BE2C (cell line): ENCODE results near the gene ACTR5.

Experiments
- DNase-seq: peaks from one replicate; pipeline ENCODE4 v3.0.0-alpha.2; 2020
- H3K27me3 ChIP-seq: fragments of 250-450 bp; sonication (Bioruptor Pico); 2 replicates; pipeline ENCODE4 v1.5.1; 2020; ENCODE audit warnings: mild to moderate bottlenecking
- H3K36me3 ChIP-seq: fragments of 250-450 bp; sonication (Bioruptor Pico); 2 replicates; pipeline ENCODE4 v1.5.1; 2020; ENCODE audit warnings: mild to moderate bottlenecking
- H3K4me1 ChIP-seq: fragments of 250-450 bp; sonication (Bioruptor Pico); 2 replicates; pipeline ENCODE4 v1.5.1; 2020
- H3K4me3 ChIP-seq: 2 replicates; pipeline ENCODE4 v1.5.1; 2011; ENCODE audit warnings: low read depth, low read length
- H3K9me3 ChIP-seq: fragments of 250-450 bp; sonication (Bioruptor Pico); 2 replicates; pipeline ENCODE4 v1.5.1; 2020
- CTCF ChIP-seq: IDR thresholded peaks from 2 replicates; pipeline ENCODE4 v1.5.1; 2012; ENCODE audit warnings: mild to moderate bottlenecking, low read depth, low read length

ACTR5 gene

GRCh38 chr20:38728191-38728781 lies 20.0 kb upstream of the ACTR5 start:
- TF ChIP-seq CTCF, result no peak
- H3K36me3 ChIP-seq, result no peaks in the 10 kb centered on the region
- H3K4me3 ChIP-seq, result no peak overlapping the region
- no peak for DNase-seq
- peaks cover 3% of the 10 kb centered on the region; the same call in 1 of the 2 replicates for H3K9me3 ChIP-seq
- H3K4me1 ChIP-seq, result no peaks in the 10 kb centered on the region
- peaks cover 97% of the 10 kb centered on the region for H3K27me3 ChIP-seq

- Histone ChIP-seq H3K9me3 (peaks cover 3% of the 10 kb centered on the region; the same call in 1 of the 2 replicates), H3K4me1 (no peaks in the 10 kb centered on the region), H3K4me3 (no peak overlapping the region), H3K27me3 (peaks cover 97% of the 10 kb centered on the region), H3K36me3 (no peaks in the 10 kb centered on the region)
- TF ChIP-seq CTCF, result no peak
- DNase-seq, result no peak
Measured at GRCh38 chr20:38728911-38729642, 19.2 kb upstream of the ACTR5 start.

- Histone ChIP-seq H3K36me3 (no peaks in the 10 kb centered on the region), H3K4me3 (no peak overlapping the region), H3K9me3 (peaks cover 3% of the 10 kb centered on the region; the same call in 1 of the 2 replicates), H3K4me1 (no peaks in the 10 kb centered on the region), H3K27me3 (peaks cover 95% of the 10 kb centered on the region)
- TF ChIP-seq CTCF, result no peak
- DNase-seq, result no peak
Measured at GRCh38 chr20:38729767-38730166, 18.5 kb upstream of the ACTR5 start.

DNA sequence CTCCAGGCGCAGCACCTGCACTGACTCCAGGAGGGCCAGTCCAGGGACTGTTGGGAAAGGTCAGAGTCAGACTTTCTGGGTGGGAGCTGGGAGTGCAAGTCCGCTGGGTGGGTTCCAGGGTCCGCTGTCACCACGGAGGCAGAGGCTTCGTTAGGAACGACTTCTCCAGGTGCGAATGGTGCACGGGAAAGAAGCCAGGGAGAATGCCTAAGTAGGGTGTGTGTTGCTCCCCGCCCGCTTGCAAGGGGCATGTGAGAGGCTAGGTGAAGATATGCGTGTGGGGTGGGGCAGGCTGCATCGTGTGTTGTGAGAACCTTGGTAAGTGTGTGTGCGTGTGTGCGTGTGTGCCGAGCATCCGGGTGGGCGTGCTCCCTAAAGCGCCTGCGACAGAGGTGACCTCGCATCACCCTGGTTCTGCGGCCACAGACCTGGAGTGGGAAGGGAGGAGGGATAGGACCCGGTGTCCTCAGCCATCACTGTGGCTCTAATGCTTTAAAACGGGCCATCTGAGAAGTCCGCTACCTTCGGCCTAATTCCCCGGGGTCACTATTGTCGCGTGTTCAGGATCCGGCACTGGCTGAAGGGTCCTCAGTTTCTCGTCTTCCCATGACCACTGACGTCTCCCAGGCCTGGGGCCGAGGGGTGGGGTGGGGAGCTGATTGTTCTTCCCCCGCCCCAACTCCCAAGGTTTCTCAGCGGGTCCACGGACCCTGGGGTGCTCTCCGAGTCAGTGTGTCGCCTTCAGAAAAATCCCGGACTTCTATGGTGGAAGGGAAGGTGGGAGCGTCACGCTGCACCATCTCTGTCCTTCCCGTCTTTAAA lies 17.9 kb upstream of the ACTR5 start:
- Histone ChIP-seq H3K4me3 (peak overlapping the region; percentile 69), H3K9me3 (peaks cover 3% of the 10 kb centered on the region; the same call in 1 of the 2 replicates), H3K4me1 (no peaks in the 10 kb centered on the region), H3K36me3 (no peaks in the 10 kb centered on the region), H3K27me3 (peaks cover 93% of the 10 kb centered on the region)
- no peak for DNase-seq
- TF ChIP-seq CTCF, result no peak

GRCh38 chr20:38730989-38731737 lies 17.1 kb upstream of the ACTR5 start:
- H3K4me1 ChIP-seq, result no peaks in the 10 kb centered on the region
- H3K36me3 ChIP-seq, result no peaks in the 10 kb centered on the region
- peak overlapping the region; percentile 69 for H3K4me3 ChIP-seq
- peaks cover 93% of the 10 kb centered on the region for H3K27me3 ChIP-seq
- peaks cover 3% of the 10 kb centered on the region; the same call in 1 of the 2 replicates for H3K9me3 ChIP-seq
- DNase-seq, result peak; percentile 87
- TF ChIP-seq CTCF, result peak; percentile 98
